MM.1S (cell line): ENCODE results near the gene RBBP8.

Source experiments
- CTCF ChIP-seq: fragments of 300-600 bp; sonication (generic); IDR thresholded peaks from 2 replicates; pipeline ENCODE4 v1.5.1; 2016; ENCODE audit warnings: antibody characterized with exemption, low read length, mixed read lengths
- EZH2 ChIP-seq: fragments of 300-600 bp; sonication (generic); optimal IDR thresholded peaks from 2 replicates; pipeline ENCODE3; 2017; ENCODE audit warnings: low read depth, mild to moderate bottlenecking, antibody characterized with exemption, low read length, mixed read lengths
- EZH2phosphoT487 ChIP-seq: fragments of 300-600 bp; sonication (generic); IDR thresholded peaks from 2 replicates; pipeline ENCODE4 v1.6.1; 2018; ENCODE audit warnings: antibody characterized with exemption, low read length

GRCh38 chr18:23056315-23056714 lies 123.2 kb downstream of the RBBP8 start:
- no peak for TF ChIP-seq CTCF
- no peak for TF ChIP-seq EZH2phosphoT487
- no peak for TF ChIP-seq EZH2
